RKO (cell line): ENCODE data around the gene MAP2K7.

ENCODE experiments used
- DNase-seq: peaks from one replicate; pipeline ENCODE4 v3.0.0-alpha.2; 2016; ENCODE audit warnings: low spot score

Gene MAP2K7

DNA sequence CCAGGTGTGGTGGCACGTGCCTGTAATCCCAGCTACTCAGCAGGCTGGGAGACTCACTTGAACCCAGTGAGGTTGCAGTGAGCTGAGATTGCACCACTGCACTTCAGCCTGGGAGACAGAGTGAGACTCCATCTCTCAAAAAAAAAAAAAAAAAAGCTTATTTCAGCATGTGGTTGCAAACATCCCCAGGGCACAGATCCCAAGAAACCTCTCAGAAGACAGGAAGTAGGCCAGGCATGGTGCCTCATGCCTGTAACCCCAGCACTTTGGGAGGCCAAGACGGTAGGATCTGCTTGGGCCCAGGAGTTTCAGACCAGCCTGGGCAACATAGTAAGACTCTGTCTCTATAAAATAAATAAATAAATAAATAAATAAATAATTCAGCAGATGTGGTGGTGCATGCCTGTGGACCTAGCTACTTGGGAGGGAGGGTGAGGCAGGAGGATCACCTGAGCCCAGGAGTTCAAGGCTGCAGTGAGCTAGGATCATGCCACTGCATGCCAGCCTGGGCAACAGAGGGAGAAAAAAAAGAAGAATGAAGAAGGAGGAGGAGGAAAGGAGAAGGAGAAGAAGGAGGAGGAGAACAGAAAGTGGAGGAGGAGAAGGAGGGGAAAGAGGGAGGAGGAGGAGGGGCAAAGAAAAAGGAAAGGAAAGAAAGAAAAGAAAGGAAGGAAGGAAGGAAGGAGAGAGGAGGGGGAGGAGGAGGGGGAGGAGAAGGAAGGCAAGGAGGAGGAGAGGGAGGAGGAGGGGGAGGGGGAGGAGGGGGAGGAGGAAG lies 19.7 kb upstream of the MAP2K7 start:
- no peak for DNase-seq

DNA sequence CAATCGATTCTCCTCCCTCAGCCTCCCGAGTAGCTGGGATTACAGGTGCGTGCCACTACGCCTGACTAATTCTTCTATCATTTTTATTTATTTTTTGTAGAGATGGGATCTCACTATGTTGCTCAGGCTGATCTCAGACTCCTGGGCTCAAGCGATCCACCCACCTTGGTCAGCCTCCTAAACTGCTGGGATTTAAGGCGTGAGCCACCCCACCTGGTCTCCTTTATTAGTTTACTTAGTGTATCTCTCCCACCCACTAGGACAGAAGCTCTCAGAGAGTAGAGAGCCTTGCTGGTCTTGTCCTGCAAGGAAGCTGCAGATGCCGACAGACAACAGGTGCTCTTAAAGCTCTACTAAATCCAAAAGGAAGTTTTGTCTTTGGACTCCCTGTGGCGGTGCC lies 17.9 kb upstream of the MAP2K7 start:
- no peak for DNase-seq

DNA sequence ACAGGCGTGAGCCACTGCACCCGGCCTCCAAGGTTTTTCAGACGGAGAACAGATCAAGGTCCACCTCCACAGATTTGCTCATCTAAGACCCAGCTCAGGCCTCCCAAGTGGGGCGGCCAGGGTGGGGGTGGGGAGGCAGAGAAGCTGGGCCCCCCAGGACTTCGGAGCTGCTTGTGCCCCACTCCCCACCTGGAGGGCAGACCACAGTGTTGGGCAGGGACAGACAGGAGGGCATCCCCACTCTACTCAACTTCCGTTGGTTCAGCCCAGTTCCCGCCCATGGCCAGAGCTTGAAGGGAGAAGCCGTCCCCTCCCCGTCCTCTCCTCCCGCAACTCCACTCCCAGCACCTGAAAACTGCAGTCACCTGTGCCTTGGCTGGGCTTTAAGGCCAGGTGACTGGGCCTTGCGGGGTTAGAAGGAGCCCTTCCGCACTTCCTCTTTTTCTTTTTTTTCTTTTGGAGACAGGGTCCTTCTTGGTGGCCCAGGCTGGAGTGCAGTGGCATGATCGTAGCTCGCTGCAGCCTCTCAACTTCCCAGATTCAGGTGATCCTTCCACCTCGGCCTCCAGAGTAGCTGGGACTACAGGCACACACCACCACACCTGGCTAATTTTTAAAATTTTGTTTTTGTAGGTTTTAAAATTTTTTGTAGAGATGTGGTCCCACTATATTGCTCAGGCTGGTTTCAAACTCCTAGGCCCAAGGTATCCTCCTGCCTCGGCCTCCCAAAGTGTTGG lies 16.1 kb upstream of the MAP2K7 start:
- DNase-seq = no peak

DNA sequence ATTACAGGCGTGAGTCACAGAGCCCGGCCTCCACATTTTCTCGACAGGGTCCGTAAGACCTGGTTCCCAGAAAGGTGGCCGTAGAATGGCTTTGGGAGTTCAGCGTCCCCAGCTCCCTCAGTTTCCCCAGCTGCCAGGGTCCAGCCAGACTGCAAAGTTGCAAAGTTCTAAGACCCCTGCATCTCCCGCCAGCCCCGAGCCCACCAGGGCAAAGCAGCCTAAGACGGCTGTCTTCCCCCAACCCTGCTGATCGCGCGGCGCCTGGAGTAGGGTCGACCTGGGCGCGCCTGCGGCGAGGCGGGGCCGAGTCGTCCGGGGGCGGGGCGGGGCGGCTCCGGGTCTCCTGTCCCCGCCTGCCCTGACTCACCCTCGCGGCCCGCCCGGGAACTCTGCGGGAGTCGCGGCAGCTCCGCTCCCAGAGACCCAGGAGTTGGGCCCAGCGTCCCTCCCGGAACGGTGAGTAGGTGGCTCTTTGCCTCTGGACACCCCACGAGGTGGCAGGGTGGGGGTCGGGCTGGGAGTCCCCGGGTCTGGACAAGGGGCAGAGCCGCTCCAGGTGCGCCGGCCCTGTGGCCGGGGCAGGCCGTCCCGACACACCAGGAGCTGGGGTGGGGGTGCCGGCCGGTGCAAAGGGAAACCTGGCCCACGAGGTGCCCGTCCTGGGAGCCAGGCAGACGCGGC lies 15.4 kb upstream of the MAP2K7 start, which contains the start of gene LRRC8E:
TSS of gene LRRC8E (plus strand) at position 366 of the 681 bp plus-strand sequence. CDS start 7,094 bp downstream, outside the sequence.
- DNase-seq = peak; percentile 77

DNA sequence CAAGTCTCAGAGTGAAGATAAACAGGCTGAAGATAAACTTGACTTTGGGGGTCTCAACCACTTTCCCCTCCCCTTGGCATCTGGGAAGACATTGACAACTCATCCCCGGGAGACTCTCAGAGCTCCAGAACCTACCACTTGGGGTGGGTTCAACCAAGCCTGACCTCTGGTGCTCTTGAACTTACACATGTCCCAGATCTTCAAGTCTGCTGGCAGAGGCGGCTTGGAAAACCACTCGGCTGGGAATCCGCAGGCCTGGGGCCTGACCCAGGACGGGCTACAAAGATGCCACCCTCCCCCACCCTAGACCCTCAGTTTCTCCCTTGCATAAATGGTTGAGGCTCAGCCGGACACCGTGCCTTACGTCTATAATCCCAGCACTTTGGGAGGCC lies 14.9 kb upstream of the MAP2K7 start:
- DNase-seq = no peak

DNA sequence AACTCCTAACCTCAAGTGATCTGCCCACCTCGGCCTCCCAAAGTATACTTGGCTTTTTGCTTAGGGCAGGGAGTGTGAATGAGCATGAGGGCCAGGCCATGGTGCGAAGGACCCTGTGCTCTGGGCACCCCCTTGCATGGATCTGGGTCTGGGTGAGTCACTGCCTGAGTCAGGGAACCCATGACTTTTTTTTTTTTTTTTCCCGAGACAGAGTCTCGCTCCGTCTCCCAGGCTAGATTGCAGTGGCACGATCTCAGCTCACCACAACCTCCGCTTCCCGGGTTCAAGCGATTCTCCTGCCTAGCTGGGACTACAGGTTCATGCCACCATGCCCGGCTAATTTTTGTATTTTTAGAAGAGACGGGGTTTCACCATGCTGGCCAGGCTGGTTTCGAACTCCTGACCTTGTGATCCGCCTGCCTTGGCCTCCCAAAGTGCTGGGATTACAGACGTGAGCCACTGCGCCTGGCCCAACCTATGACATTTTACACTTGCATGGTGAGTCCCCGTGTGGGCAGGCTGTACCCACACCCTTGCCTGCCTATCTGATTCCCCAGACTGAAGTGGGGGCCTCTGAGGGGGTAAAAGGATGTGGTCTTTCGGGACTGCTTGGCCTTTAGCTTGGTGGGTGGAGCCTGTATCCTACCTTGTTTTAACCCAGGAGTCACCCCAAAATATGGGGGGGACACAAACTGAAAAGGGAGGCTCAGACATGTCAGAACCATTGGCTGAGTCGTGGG lies 10.1 kb upstream of the MAP2K7 start:
- DNase-seq = peak; percentile 64

DNA sequence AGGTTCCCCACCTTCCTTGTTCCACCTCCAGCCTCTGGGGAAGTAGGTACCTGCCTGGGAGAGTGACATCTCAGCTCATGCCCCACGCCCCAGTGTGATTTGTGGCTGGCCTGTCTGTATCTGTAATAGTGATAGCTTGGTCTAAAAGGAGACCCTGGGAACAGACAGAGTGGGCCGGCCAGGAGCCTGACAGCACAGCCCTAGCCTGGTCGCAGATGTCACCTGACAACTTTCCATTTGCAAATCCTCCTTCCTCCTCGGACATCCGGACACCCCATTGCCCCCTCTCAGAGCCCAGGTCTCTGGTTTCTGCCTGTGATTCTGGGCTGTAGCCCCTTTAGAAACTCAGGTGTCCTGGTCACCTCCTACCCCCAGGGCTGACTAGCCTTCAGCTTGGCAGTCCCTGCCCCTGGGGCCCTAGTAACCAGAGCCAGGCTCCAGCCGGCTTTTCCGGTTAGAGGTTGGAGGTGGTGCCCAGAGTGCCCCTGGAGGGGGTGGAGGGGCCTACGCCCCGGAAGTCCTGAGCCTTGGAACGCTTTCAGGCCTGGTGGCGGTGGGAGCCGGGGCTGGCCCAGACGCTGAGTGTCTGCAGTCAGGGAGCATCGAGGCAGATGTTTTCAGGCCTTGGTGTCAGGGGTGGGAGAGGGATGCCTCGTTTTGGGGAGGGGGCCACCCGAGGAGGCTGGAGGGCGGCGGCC lies 8.9 kb upstream of the MAP2K7 start:
- DNase-seq = no peak

DNA sequence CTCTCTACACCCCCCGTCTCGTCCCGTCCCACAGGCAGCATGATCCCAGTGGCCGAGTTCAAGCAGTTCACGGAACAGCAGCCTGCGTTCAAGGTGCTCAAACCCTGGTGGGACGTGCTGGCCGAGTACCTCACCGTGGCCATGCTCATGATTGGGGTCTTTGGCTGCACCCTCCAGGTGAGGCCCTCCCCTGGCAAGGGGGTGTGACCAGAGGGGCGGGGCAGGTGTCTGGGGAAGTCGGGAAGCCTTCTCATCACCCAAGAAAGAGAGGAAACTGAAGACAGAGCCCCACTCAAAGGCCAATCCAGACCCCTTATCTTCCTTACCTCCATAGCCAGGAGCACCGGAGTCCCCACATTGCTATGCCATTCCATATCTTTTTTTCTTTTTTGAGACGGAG lies 8.1 kb upstream of the MAP2K7 start:
- DNase-seq = no peak

DNA sequence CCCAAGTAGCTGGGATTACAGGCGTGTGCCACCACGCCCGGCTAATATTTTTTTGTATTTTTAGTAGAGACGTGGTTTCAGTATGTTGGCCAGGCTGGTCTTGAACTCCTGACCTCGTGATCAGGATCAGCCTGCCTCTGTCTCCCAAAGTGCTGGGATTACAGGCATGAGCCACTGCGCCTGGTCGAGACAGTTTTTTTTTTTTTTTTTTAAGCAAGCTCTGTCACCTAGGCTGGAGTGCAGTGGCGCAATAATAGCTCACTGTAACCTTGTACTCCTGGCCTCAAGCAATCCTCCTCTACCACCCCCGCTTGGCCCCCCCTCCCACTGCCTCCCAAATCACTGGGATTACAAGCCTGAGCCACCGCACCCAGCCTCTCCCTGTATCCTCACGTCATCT lies 6.4 kb upstream of the MAP2K7 start:
- DNase-seq = no peak

DNA sequence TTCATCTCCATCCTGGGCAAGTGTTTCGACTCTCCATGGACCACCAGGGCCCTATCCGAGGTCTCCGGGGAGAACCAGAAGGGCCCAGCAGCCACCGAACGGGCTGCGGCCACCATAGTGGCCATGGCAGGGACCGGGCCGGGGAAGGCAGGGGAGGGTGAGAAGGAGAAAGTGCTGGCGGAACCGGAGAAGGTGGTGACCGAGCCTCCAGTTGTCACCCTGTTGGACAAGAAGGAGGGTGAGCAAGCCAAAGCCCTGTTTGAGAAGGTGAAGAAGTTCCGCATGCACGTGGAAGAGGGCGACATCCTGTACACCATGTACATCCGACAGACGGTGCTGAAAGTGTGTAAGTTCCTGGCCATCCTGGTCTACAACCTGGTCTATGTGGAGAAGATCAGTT lies 4.7 kb upstream of the MAP2K7 start:
- DNase-seq = no peak

DNA sequence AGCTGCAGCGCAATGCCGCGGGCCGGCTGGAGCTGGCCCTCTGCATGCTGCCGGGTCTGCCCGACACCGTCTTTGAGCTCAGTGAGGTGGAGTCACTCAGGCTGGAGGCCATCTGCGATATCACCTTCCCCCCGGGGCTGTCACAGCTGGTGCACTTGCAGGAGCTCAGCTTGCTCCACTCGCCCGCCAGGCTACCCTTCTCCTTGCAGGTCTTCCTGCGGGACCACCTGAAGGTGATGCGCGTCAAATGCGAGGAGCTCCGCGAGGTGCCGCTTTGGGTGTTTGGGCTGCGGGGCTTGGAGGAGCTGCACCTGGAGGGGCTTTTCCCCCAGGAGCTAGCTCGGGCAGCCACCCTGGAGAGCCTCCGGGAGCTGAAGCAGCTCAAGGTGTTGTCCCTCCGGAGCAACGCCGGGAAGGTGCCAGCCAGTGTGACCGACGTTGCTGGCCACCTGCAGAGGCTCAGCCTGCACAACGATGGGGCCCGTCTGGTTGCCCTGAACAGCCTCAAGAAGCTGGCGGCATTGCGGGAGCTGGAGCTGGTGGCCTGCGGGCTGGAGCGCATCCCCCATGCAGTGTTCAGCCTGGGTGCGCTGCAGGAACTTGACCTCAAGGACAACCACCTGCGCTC lies 3.8 kb upstream of the MAP2K7 start:
- DNase-seq = no peak

DNA sequence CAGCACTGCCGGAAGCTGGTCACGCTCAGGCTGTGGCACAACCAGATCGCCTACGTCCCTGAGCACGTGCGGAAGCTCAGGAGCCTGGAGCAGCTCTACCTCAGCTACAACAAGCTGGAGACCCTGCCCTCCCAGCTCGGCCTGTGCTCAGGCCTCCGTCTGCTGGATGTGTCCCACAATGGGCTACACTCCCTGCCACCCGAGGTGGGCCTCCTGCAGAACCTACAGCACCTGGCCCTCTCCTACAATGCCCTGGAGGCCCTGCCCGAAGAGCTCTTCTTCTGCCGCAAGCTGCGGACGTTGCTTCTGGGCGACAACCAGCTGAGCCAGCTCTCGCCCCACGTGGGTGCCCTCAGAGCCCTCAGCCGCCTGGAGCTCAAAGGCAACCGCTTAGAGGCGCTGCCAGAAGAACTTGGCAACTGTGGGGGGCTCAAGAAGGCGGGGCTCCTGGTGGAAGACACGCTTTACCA lies 3.2 kb upstream of the MAP2K7 start:
- no peak for DNase-seq

DNA sequence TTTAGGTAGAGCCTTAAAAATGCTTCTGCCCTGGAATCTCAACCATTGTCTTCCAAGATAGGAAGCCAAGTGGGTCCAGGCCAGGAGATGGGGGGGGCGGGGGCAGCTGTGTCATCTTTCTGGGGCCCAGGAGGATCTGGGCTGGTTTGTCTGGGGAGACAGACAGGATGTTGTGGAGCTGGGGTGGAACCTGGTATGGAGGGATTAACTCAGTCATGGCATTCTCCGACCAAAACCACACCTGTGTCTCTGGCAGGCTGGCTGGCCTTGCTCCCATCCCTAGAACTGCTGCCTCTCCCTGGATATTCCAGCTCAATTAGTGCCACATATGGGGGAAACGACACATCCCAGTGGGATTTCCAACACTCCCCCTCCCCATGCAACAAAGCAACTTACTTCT lies 2.7 kb upstream of the MAP2K7 start:
- DNase-seq = no peak

DNA sequence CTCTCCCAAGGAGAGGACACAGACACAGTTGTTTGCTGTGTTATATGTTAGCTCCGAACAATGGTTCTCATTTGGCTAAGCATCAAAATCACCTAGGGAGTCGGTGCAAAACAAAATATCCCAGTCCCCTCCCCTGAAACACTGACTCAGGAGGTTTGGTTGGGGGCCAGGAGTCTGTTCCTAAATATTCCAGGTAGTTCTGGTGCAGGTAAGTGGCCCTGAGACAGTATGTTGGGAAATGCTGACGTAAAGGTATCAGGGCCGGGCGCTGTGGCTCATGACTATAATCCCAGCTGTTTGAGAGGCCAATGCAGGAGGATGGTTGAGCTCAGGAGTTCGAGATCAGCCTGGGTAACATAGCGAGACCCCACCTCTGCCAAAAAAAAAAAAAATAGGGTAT lies 2.3 kb upstream of the MAP2K7 start:
- no peak for DNase-seq

DNA sequence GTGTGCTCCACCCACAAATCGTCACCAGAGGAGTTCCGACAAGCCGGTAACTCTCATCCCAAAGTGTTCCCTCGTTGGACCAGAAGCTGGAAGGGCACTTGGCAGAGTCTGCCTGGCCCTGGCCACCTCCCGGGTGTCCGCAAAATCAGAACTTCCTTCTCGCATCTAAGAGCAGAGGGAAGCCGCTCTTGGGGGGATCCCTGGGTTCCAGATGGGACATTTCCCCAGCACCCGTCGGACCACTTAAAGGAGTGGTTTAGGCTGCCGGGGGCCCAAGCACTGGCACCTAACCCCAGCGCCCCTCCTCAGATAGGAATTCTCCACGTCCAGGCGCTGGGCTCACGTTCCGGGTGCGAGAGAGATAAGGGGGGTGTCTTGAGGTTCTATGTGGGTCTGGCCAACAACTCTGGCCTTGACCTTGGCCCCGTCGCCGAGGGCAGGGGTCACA lies 857 bp upstream of the MAP2K7 start:
- peak; percentile 62 for DNase-seq

DNA sequence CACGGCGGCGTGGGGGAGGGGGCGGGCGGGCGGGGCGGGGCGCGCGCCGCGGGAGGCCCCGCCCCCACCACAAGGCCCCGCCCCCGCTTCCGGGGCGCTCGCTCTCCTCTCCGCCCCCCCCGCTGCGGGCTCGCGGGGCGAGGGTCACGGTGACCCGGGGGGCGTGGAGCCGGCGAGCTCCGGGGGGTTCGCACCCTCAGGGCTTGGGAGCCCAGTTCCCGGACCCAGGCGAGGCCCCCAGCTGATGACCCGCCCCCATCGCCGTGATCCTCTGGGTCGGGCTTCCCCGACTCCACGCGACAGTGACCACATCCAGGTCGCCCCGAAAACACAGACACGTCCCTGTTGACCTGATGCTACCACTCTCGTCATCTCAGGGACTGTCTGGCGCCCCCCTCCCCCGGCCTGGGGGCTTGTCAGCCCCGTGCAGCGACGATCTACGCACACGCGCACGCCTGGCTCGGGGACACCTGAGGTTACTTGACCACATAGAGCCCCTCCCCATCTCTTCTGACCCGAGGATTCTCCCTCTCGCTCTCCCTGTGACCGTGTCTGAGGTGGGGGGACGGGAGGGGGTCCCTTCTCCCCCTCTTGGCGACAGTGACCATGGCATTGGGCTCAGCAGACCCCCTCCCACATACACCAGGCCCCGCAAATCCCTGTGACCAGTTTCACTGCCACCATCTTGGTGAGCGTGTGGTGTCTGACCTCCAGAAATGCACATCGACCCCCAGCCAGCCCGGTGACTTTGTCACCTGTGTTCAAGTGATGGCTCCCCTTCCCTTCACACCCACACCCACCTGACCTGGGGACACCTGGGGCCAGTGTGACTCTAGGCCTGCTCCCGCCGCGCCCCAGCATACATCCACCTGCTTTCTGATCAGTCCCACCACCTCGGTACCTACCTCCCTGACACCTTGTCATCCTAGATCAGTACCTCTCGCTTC lies 670 bp downstream of the MAP2K7 start:
- no peak for DNase-seq

DNA sequence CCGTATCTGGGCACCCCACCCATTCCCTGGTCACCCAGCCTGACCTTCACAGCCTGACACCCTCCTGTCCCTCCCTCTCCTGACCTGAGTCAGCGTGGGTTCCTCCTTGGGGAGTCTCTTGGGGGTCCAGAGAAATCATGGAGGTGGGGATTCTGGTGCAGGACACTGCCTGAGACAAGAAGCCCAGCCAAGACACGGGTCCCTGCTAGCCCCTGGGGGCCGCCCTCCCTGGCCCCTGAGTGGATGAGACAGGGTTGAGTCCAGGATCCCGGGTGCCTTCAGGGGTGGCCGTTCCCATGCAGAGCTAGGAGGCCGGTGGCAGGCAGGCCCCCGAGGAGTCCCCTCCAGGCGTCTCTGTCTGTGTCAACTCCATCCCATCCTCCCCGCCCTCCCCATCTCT lies 1.6 kb downstream of the MAP2K7 start:
- no peak for DNase-seq

DNA sequence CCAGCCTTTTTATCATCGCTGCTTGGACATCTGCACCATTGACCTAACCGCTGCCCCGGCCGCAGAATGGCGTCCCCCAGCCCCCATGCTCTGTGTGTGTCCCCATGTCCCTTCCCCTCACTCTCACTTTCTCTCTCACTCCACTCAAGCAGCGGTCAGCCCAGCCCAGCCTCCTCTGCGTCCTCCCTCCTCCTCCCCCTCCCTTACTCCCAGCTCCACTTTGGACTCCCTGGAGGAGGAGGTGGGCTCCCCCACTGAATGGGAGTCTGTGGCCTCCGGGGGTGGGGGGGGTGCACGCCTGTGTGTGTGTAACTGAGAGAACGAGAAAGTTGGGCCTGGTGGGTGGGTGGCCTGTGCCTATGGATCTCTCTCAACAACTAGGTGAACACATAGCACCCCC lies 2.2 kb downstream of the MAP2K7 start:
- no peak for DNase-seq

DNA sequence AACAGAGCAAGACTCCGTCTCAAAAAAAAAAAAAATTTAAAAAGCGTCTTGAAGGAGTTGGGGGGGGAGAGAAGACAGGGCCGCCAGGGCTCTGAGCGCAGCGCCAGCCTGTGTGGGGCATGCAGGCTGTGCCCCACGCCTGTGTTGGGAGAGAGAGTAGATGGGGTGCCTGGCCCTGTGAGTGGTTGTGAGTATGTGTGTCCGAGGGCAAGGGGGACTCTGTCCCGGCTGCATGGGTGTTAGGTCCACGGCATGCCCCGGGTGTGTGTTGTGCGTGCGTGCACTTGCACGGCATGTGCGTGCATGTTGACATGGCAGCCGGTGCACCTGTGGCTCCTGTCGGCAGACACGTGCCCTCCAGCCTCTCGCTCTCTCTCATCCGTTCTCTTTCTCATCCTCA lies 3.4 kb downstream of the MAP2K7 start:
- no peak for DNase-seq

DNA sequence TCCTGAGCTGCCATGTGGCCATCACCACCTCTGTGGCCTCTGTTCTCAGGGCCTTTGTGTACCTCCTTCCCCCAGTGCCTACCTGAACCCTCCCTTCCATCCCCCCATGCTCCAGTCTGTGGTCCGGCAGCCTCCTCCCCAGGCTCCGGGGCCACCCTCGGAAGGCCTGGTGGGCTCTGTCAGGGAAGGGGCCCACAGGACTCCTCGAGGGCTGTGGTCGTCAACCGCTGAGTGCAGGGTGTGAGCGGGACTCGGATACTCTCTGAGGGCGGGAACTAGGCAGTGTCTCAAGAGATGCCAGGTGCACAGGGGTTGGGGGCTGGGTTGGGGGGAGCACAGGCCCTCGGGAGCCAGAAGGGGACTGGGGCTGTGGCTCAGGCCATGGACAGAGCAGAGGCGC lies 3.9 kb downstream of the MAP2K7 start:
- DNase-seq = no peak
